GM19035 (cell line): ENCODE results near the gene ARL8B.
"Not testable (repeated sequence)": the region's sequence is repeated elsewhere in the genome, so short reads cannot be mapped to it uniquely, and the experiment has no call there.

ENCODE experiments used
- ATAC-seq: cut with Tn5 transposase; IDR thresholded peaks from one replicate; pipeline ENCODE4 v1.9.1; 2021; ENCODE audit not compliant: unreplicated experiment

The ARL8B gene

DNA sequence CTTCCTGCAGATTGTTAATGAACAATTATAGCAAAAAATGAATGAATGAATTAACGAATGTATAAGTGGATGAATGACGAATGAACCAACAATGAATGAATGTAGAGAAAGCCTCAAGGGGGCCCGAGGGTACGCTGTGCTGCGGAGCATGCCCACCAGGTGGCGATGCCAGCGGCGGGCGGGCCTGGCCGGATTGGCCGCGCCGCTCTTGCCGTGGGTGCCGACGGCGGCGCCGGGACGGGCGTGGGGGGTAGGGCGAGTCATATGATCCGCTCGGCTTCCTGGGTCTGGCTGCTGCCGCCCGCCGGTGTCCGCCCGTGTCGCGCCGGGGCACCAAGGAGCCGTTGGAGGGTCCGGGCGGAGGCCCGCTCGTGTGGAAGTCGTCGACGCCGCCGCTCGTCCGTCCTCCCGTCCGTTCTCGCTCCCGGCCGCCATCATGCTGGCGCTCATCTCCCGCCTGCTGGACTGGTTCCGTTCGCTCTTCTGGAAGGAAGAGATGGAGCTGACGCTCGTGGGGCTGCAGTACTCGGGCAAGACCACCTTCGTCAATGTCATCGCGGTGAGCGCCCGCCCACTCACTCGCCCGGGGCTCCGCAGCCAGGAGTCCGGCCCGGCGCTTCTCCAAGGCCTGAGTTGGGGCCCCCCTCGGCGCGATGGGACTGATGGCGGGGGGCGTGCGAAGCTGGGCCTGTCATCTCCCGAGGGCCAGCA is at the start of gene ARL8B:
Gene ARL8B, plus strand, starts transcription at position 263 of the 711 bp plus-strand sequence. Its CDS starts 174 bp downstream, at position 437.
- ATAC-seq, result peak; percentile 98

- ATAC-seq, result no peak
These were observed 48.6 kb upstream of the ARL8B start for GRCh38 chr3:5073374-5074085.

DNA sequence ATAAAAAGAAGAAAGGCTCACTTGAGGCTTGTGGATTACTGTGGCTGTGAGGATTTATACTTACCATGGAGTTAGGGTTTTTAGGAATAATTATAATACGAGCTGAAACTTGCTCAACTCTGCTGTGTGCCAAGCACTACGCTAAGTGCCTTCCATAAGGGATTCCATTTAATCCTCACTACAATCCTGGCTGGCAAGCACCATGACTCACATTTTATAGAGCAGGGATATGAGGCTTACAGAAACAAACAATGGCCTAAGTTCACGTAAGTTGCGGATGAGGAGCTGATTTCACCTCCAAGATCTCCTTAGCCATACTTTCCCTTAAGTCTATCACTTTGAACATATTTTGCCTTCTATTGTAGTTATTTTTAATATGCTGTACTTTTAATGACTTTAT is 43.9 kb upstream of the ARL8B start:
- ATAC-seq, result no peak

DNA sequence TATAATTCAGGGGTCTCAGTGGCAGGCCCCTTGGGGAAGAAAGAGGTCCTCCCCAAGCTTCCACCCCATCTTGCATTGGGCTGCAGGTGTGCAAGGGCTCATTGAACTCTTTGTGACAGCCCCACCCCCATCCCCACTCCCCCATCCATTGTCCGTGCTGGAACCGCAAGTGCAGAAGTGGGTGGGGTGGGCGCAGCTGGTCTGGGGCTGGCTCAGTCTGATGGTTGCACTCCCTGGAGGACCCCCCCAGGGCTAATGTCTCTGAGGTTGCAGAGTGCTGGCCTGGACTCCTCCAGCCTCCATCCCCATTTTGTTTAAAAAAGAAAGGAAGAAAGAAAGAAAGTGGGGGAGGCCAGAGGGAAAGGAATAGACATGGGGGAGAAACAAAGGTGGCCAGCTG is 42.3 kb upstream of the ARL8B start:
- ATAC-seq, result no peak

GRCh38 chr3:5080779-5081550 is 41.1 kb upstream of the ARL8B start:
- no peak for ATAC-seq

- ATAC-seq, result not testable (repeated sequence)
These were observed 39.9 kb upstream of the ARL8B start for GRCh38 chr3:5081973-5082788.

- no peak for ATAC-seq
These were observed 39.3 kb upstream of the ARL8B start for GRCh38 chr3:5082789-5083115.

DNA sequence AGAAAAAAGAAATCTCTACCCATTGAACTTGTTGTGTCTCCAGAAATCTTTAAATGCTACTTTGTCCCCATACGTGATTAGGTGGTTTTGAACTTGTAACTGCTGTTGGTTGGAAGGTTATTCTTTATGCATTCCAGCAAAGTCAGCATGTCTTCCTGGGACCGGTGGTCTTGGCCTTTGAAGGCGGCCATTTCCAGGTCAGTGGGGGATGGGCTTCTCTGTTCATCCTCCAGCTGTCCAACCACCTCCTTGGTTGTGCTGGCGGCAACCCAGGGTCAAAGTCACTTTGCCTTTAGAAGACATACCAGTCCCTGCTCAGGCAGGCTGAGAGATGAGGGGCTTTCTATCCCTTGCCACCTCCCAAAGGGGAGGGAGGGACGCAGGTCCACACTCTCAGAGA is 37.9 kb upstream of the ARL8B start:
- no peak for ATAC-seq

GRCh38 chr3:5086708-5087107 is 35.4 kb upstream of the ARL8B start:
- ATAC-seq, result no peak

- ATAC-seq, result no peak
These were observed 34.9 kb upstream of the ARL8B start for GRCh38 chr3:5087209-5087608.

GRCh38 chr3:5090197-5090596 is 31.9 kb upstream of the ARL8B start:
- ATAC-seq, result no peak

GRCh38 chr3:5092018-5092417 is 30.1 kb upstream of the ARL8B start:
- ATAC-seq, result no peak

DNA sequence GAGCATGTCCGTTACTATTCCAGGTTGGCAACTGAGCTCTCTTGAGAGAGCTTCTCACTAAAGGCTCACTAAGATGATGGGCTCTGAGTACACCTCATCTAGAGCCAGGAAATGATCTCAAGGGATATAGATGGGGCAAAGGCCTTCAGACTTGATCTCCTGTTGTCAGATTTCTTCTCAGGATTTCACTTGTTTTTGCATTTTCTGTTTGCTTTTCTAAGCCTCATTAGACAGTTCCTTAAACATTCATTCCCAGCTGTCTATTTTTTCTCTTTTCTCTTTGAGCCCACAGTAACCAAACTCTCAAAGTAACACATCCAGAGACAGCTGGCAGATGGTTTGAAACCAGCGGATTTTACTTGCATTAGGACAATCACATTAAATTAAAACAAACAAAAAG is 28.4 kb upstream of the ARL8B start:
- ATAC-seq, result no peak

DNA sequence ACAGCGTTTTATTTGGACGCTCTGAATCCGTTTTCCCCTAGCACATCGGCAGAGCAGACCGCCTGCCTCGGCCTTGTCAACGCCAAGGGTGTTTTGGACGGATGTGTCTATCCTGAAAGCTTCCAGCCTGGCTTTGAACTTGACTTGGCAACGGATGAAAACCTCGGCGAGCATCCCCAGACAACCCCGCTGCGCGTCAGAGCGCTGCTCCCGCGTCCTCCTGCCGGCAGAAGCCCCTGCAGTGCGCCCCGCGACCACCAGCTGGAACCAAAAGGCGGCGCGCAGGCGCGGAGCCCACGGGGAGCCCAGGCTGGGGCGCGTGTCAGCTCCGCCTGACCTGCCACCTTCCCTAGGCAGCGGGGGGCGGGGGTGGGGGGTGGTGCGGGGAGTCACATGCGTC is 26.2 kb upstream of the ARL8B start:
- no peak for ATAC-seq

- no peak for ATAC-seq
These were observed 25.6 kb upstream of the ARL8B start for GRCh38 chr3:5096336-5097008.

GRCh38 chr3:5098346-5098745 is 23.7 kb upstream of the ARL8B start:
- no peak for ATAC-seq

DNA sequence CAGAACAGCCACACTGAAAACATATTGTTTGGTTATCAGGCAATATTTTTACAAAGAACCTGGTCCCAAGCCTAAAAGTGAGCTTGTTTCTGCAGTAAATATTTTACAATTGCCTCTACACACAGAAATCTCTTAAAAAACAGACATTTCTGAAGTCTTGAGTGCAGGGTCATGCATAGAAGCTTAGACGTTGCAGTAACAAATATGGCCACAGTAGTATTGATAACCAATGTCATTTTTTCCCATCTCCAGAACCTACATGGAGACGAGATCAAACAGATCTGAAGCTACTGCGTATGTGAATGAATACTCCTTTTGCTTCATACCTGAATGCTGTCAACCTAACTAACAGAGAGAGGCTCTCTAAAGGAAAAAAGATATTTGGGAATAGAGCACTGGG is 19.6 kb upstream of the ARL8B start:
- ATAC-seq, result no peak

DNA sequence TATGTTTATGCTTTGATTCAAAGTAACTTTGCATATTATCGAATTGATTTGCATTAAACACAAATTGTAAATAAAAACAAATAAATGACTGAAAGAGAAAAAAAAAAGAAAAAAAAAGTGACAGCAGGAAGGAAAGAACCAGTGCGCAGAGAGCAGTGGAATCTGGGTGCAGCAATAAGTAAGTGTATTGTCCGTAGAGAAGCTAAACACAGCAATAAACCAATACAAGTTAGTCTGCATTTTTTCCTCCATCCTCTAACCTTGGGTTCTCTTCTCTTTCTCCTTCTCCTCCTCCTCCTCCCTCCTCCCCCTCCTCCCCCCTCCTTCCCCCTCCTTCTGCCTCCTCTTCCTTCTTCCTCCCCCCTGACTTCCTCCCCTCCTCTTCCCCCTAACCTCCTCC is 18.3 kb upstream of the ARL8B start:
- no peak for ATAC-seq

DNA sequence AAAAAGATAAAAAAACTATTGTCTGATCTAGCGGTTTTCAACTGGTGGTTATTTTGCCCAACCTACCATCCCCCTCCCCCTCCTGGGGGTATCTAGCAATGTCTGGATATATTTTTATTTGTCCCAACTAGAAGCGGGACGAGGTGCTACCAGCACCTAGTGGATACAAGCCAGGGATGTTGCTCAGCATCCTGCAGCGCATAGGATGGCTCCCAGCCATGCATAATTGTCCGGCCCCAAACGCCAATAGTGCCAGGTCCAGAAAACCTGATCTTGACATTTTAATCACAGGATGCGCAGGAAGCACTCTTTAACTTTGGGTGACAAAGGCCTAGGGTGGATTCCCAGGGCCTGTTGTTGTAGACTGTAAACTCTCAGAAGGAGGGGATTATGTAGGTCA is 17.0 kb upstream of the ARL8B start:
- ATAC-seq, result no peak

- not testable (repeated sequence) for ATAC-seq
These were observed 15.7 kb upstream of the ARL8B start for GRCh38 chr3:5106371-5106770.

GRCh38 chr3:5106933-5107334 is 15.2 kb upstream of the ARL8B start:
- ATAC-seq, result not testable (repeated sequence)
